IMR-90 (cell line): Measurements from ENCODE around the gene GCH1.

Experiments used
- CEBPB ChIP-seq: IDR thresholded peaks from 2 replicates; pipeline ENCODE4 v1.6.1; 2012; ENCODE audit warnings: low read depth, low read length, improper control_type of control experiment
- CTCF ChIP-seq: conservative IDR thresholded peaks from 2 replicates; pipeline ENCODE4 v1.5.1; 2012; ENCODE audit warnings: mild to moderate bottlenecking, low read depth, low read length, improper control_type of control experiment
- ELK1 ChIP-seq: fragments of 150-350 bp; IDR thresholded peaks from 2 replicates; pipeline ENCODE4 v1.6.1; 2016; ENCODE audit warnings: low read depth, mild to moderate bottlenecking, low read length, moderate library complexity, borderline replicate concordance
- MAZ ChIP-seq: IDR thresholded peaks from 2 replicates; pipeline ENCODE4 v1.6.1; 2012; ENCODE audit warnings: low read depth, mild to moderate bottlenecking, low read length, improper control_type of control experiment, moderate library complexity, borderline replicate concordance
- MXI1 ChIP-seq: IDR thresholded peaks from 2 replicates; pipeline ENCODE4 v1.6.1; 2012; ENCODE audit warnings: low read depth, mild to moderate bottlenecking, low read length, moderate library complexity, borderline replicate concordance
- POLR2A ChIP-seq: IDR thresholded peaks from 2 replicates; pipeline ENCODE4 v1.6.1; 2012; ENCODE audit warnings: mild to moderate bottlenecking, low read depth, low read length
- RAD21 ChIP-seq: IDR thresholded peaks from 2 replicates; pipeline ENCODE4 v1.6.1; 2012; ENCODE audit warnings: low read length, improper control_type of control experiment
- RCOR1 ChIP-seq: IDR thresholded peaks from 2 replicates; pipeline ENCODE4 v1.6.1; 2012; ENCODE audit warnings: mild to moderate bottlenecking, low read length, improper control_type of control experiment; ENCODE audit not compliant: insufficient replicate concordance
- RFX5 ChIP-seq: IDR thresholded peaks from 2 replicates; pipeline ENCODE4 v1.8.0; 2012; ENCODE audit warnings: low read depth, mild to moderate bottlenecking, low read length, moderate library complexity
- SMC3 ChIP-seq: fragments of 150-350 bp; IDR thresholded peaks from 2 replicates; pipeline ENCODE4 v1.6.1; 2016; ENCODE audit warnings: low read depth, mild to moderate bottlenecking, antibody characterized with exemption, low read length, moderate library complexity
- USF2 ChIP-seq: fragments of 150-350 bp; IDR thresholded peaks from 2 replicates; pipeline ENCODE4 v1.6.1; 2017; ENCODE audit warnings: mild to moderate bottlenecking, antibody characterized with exemption, low read length, low read depth

- TF ChIP-seq CTCF: no peak
- no peak for TF ChIP-seq MXI1
- TF ChIP-seq USF2: no peak
- TF ChIP-seq POLR2A: no peak
- TF ChIP-seq CEBPB: no peak
- TF ChIP-seq RCOR1: no peak
- no peak for TF ChIP-seq ELK1
- TF ChIP-seq SMC3: no peak
- TF ChIP-seq RFX5: no peak
- TF ChIP-seq RAD21: no peak
- TF ChIP-seq MAZ: no peak
Measured at GRCh38 chr14:54828037-54828436, 74.6 kb downstream of the GCH1 start.
